ENCODE data around the gene SLC7A8.
"Not testable (repeated sequence)": the region's sequence is repeated elsewhere in the genome, so short reads cannot be mapped to it uniquely, and the experiment has no call there.

The SLC7A8 gene

GRCh38 chr14:23183479-23183878 is at the start of gene SLC7A8:
SLC7A8 (minus strand) TSS chr14:23183660; CDS start chr14:23182914, 746 bp downstream.
- no peak for DNase-seq (ENCODE audit: low read depth, low spot score)

GRCh38 chr14:23232241-23232808 is 48.9 kb upstream of the SLC7A8 start:
- DNase-seq (ENCODE audit: low read depth, low spot score): not testable (repeated sequence)

GRCh38 chr14:23228812-23229211 is 45.4 kb upstream of the SLC7A8 start:
- DNase-seq (ENCODE audit: low read depth, low spot score): no peak

- DNase-seq (ENCODE audit: low read depth, low spot score): no peak
Observed at GRCh38 chr14:23227566-23227965, 44.1 kb upstream of the SLC7A8 start.

- DNase-seq (ENCODE audit: low read depth, low spot score): not testable (repeated sequence)
Observed at GRCh38 chr14:23224958-23225357, 41.5 kb upstream of the SLC7A8 start.

- no peak for DNase-seq (ENCODE audit: low read depth, low spot score)
Observed at GRCh38 chr14:23219075-23219474, 35.6 kb upstream of the SLC7A8 start.

GRCh38 chr14:23217032-23218020 is 33.9 kb upstream of the SLC7A8 start:
- DNase-seq (ENCODE audit: low read depth, low spot score): no peak

GRCh38 chr14:23215421-23215820 is 32.0 kb upstream of the SLC7A8 start:
- DNase-seq (ENCODE audit: low read depth, low spot score): no peak

GRCh38 chr14:23209651-23210423 is 26.4 kb upstream of the SLC7A8 start:
- DNase-seq (ENCODE audit: low read depth, low spot score): no peak

- DNase-seq (ENCODE audit: low read depth, low spot score): no peak
Observed at GRCh38 chr14:23208324-23208723, 24.9 kb upstream of the SLC7A8 start.

- DNase-seq (ENCODE audit: low read depth, low spot score): no peak
Observed at GRCh38 chr14:23207146-23207540, 23.7 kb upstream of the SLC7A8 start.

- DNase-seq (ENCODE audit: low read depth, low spot score): no peak
Observed at GRCh38 chr14:23206422-23207145, 23.1 kb upstream of the SLC7A8 start.

GRCh38 chr14:23202001-23202400 is 18.5 kb upstream of the SLC7A8 start:
- no peak for DNase-seq (ENCODE audit: low read depth, low spot score)

- DNase-seq (ENCODE audit: low read depth, low spot score): not testable (repeated sequence)
Observed at GRCh38 chr14:23199141-23199540, 15.7 kb upstream of the SLC7A8 start.

GRCh38 chr14:23196487-23196886 is 13.0 kb upstream of the SLC7A8 start:
- DNase-seq (ENCODE audit: low read depth, low spot score): not testable (repeated sequence)

- no peak for DNase-seq (ENCODE audit: low read depth, low spot score)
Observed at GRCh38 chr14:23195552-23196101, 12.2 kb upstream of the SLC7A8 start.

GRCh38 chr14:23193432-23193831 is 10.0 kb upstream of the SLC7A8 start:
- no peak for DNase-seq (ENCODE audit: low read depth, low spot score)

GRCh38 chr14:23187925-23188324 is 4.5 kb upstream of the SLC7A8 start:
- DNase-seq (ENCODE audit: low read depth, low spot score): no peak

GRCh38 chr14:23186913-23187654 is 3.6 kb upstream of the SLC7A8 start:
- DNase-seq (ENCODE audit: low read depth, low spot score): no peak

- no peak for DNase-seq (ENCODE audit: low read depth, low spot score)
Observed at GRCh38 chr14:23185063-23185462, 1.6 kb upstream of the SLC7A8 start.

- no peak for DNase-seq (ENCODE audit: low read depth, low spot score)
Observed at GRCh38 chr14:23183158-23183470, 346 bp downstream of the SLC7A8 start.

Measured in activated CD4-positive, CD25-positive, alpha-beta regulatory T cell treated with anti-CD3 and anti-CD28 coated beads, Interleukin-2, amount 50 U/mL, for 16 hours (primary cell).